Neural cell (in vitro differentiated cells): ENCODE data around the gene CCDC24.

ENCODE experiments used
- RAD21 ChIP-seq: fragments of 450-650 bp; conservative IDR thresholded peaks from 2 replicates; pipeline ENCODE4 v1.6.1; 2014; ENCODE audit warnings: antibody characterized with exemption, mild to moderate bottlenecking, moderate library complexity
- TF ChIP-seq, protein P1 (sequence below): fragments of 450-650 bp; IDR thresholded peaks from 2 replicates; pipeline ENCODE4 v1.5.1; 2014; ENCODE audit warnings: antibody characterized with exemption, mild to moderate bottlenecking, moderate library complexity; ENCODE audit not compliant: poor library complexity, severe bottlenecking

DNA sequence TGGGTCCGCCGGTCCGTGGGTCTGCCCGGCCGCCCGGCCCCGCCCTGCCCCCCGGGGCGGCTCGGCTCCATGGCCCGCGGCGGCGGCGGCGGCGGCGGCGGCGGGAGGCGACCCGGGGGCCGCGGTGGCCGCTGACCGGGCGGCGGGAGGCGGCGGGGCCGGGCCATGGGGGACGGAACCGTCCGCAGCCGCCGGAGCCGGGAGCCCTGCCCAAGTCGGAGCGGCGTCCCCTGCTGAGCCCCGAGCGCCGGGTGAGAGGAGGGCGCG, 12.2 kb upstream of the CCDC24 start:
- TF ChIP-seq RAD21 = no peak
- TF ChIP-seq, protein P1, sequence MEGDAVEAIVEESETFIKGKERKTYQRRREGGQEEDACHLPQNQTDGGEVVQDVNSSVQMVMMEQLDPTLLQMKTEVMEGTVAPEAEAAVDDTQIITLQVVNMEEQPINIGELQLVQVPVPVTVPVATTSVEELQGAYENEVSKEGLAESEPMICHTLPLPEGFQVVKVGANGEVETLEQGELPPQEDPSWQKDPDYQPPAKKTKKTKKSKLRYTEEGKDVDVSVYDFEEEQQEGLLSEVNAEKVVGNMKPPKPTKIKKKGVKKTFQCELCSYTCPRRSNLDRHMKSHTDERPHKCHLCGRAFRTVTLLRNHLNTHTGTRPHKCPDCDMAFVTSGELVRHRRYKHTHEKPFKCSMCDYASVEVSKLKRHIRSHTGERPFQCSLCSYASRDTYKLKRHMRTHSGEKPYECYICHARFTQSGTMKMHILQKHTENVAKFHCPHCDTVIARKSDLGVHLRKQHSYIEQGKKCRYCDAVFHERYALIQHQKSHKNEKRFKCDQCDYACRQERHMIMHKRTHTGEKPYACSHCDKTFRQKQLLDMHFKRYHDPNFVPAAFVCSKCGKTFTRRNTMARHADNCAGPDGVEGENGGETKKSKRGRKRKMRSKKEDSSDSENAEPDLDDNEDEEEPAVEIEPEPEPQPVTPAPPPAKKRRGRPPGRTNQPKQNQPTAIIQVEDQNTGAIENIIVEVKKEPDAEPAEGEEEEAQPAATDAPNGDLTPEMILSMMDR = no peak
